Measurements from ENCODE around the gene STMND1. TPM values are rescaled to one million over a fixed set of nuclear protein-coding genes. Genes with fewer than 3 reads are reported as not detected.
"Not testable (repeated sequence)": the region's sequence is repeated elsewhere in the genome, so short reads cannot be mapped to it uniquely, and the experiment has no call there.

STMND1 gene
- polyA plus RNA-seq, 1 donor from 2014 or later, result 0.59 TPM

- H3K9me2 ChIP-seq (ENCODE audit: insufficient read depth, low read length), result no peaks in the 10 kb centered on the region
- no peaks in the 10 kb centered on the region for H3K27me3 ChIP-seq (ENCODE audit: insufficient read depth, low read depth, low read length)
- no peaks in the 10 kb centered on the region for H3K36me3 ChIP-seq (ENCODE audit: insufficient read depth, low read length)
- no peaks in the 10 kb centered on the region for H4K20me1 ChIP-seq (ENCODE audit: insufficient read depth)
- no peak overlapping the region for H3K4me3 ChIP-seq (ENCODE audit: low read length)
- TF ChIP-seq EZH2 (IDR thresholded peaks at IDR 0.05; ENCODE audit: borderline replicate concordance, insufficient read depth, low read length, poor library complexity, severe bottlenecking) (no peak), REST (IDR thresholded peaks at IDR 0.05; ENCODE audit: borderline replicate concordance) (no peak), TAF1 (IDR thresholded peaks at IDR 0.05; ENCODE audit: low read depth) (no peak), CTCF (IDR thresholded peaks at IDR 0.05; ENCODE audit: poor library complexity, severe bottlenecking) (no peak), RAD21 (conservative IDR thresholded peaks at IDR 0.05) (no peak), POLR2AphosphoS5 (IDR thresholded peaks at IDR 0.05) (no peak), EP300 (conservative IDR thresholded peaks at IDR 0.05; ENCODE audit: poor library complexity, severe bottlenecking) (no peak), MXI1 (conservative IDR thresholded peaks at IDR 0.05; ENCODE audit: poor library complexity, severe bottlenecking) (no peak), SMC3 (conservative IDR thresholded peaks at IDR 0.05; ENCODE audit: poor library complexity) (no peak)
- H3F3A ChIP-seq (ENCODE audit: insufficient read depth, low read length, poor library complexity, severe bottlenecking), result no peaks in the 10 kb centered on the region
- H3K4me2 ChIP-seq (ENCODE audit: low read length), result no peak overlapping the region
- no peaks in the 10 kb centered on the region for H3K79me2 ChIP-seq (replicated peaks; ENCODE audit: insufficient read depth, low read length)
- no peak overlapping the region for H3K27ac ChIP-seq (ENCODE audit: low read length)
- no peak overlapping the region for H2AFZ ChIP-seq (ENCODE audit: low read depth, low read length)
- no peaks in the 10 kb centered on the region for H3K9me3 ChIP-seq (ENCODE audit: low read length)
- H3K9ac ChIP-seq (ENCODE audit: low read length), result no peak overlapping the region
These were observed 36.9 kb upstream of the STMND1 start for GRCh38 chr6:17064975-17065374.

- Histone ChIP-seq H3K27me3 (ENCODE audit: insufficient read depth, low read depth, low read length) (no peaks in the 10 kb centered on the region), H3K9ac (ENCODE audit: low read length) (no peak overlapping the region), H3F3A (ENCODE audit: insufficient read depth, low read length, poor library complexity, severe bottlenecking) (no peaks in the 10 kb centered on the region), H3K79me2 (replicated peaks; ENCODE audit: insufficient read depth, low read length) (no peaks in the 10 kb centered on the region), H3K4me2 (ENCODE audit: low read length) (no peak overlapping the region), H3K9me2 (ENCODE audit: insufficient read depth, low read length) (no peaks in the 10 kb centered on the region), H3K36me3 (ENCODE audit: insufficient read depth, low read length) (no peaks in the 10 kb centered on the region), H3K27ac (ENCODE audit: low read length) (no peak overlapping the region), H4K20me1 (ENCODE audit: insufficient read depth) (no peaks in the 10 kb centered on the region), H3K4me3 (ENCODE audit: low read length) (no peak overlapping the region), H2AFZ (ENCODE audit: low read depth, low read length) (no peak overlapping the region), H3K9me3 (ENCODE audit: low read length) (no peaks in the 10 kb centered on the region)
- no peak for TF ChIP-seq EZH2 (IDR thresholded peaks at IDR 0.05; ENCODE audit: borderline replicate concordance, insufficient read depth, low read length, poor library complexity, severe bottlenecking)
- no peak for TF ChIP-seq SMC3 (conservative IDR thresholded peaks at IDR 0.05; ENCODE audit: poor library complexity)
- TF ChIP-seq MXI1 (conservative IDR thresholded peaks at IDR 0.05; ENCODE audit: poor library complexity, severe bottlenecking), result no peak
- TF ChIP-seq CTCF (IDR thresholded peaks at IDR 0.05; ENCODE audit: poor library complexity, severe bottlenecking), result no peak
- no peak for TF ChIP-seq EP300 (conservative IDR thresholded peaks at IDR 0.05; ENCODE audit: poor library complexity, severe bottlenecking)
- no peak for TF ChIP-seq REST (IDR thresholded peaks at IDR 0.05; ENCODE audit: borderline replicate concordance)
- TF ChIP-seq TAF1 (IDR thresholded peaks at IDR 0.05; ENCODE audit: low read depth), result no peak
- TF ChIP-seq RAD21 (conservative IDR thresholded peaks at IDR 0.05), result no peak
These were observed 35.2 kb upstream of the STMND1 start for GRCh38 chr6:17066610-17067009.

GRCh38 chr6:17068972-17069371, 32.9 kb upstream of the STMND1 start:
- not testable (repeated sequence) for H4K20me1 ChIP-seq (ENCODE audit: insufficient read depth); H3K4me2 ChIP-seq (ENCODE audit: low read length); H3K79me2 ChIP-seq (replicated peaks; ENCODE audit: insufficient read depth, low read length); H3K27ac ChIP-seq (ENCODE audit: low read length); H3F3A ChIP-seq (ENCODE audit: insufficient read depth, low read length, poor library complexity, severe bottlenecking); H3K27me3 ChIP-seq (ENCODE audit: insufficient read depth, low read depth, low read length); H3K36me3 ChIP-seq (ENCODE audit: insufficient read depth, low read length); H2AFZ ChIP-seq (ENCODE audit: low read depth, low read length); H3K9me2 ChIP-seq (ENCODE audit: insufficient read depth, low read length); H3K9ac ChIP-seq (ENCODE audit: low read length); H3K9me3 ChIP-seq (ENCODE audit: low read length); H3K4me3 ChIP-seq (ENCODE audit: low read length)

All from neural cell (in vitro differentiated cells).